GM21576 (cell line): ENCODE results near the gene MYH16.
A peak's percentile ranks its signal among the peaks of the same experiment; 100 is the strongest.
"Not testable (repeated sequence)": the region's sequence is repeated elsewhere in the genome, so short reads cannot be mapped to it uniquely, and the experiment has no call there.

Experiments used
- ATAC-seq: cut with Tn5 transposase; IDR thresholded peaks from one replicate; pipeline ENCODE4 v1.9.1; 2021; ENCODE audit warnings: mild to moderate bottlenecking, moderate library complexity; ENCODE audit not compliant: unreplicated experiment

MYH16 gene

DNA sequence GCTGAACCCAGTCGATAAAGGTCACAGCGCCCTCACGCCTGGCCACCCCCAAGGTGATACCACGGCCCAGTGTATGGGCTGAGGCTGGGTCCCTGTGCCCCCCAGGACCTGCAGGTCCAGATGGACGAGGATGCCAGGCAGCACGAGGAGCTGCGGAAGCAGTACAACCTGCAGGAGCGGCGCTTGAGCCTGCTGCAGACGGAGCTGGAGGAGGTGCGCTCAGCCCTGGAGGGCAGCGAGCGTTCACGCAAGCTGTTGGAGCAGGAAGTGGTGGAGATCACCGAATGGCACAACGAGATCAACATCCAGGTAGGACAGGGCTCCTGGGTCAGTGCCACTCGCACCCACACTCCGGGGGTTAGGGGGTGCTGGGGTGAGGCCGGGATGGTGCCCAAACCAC lies 28.9 kb downstream of the MYH16 start:
- ATAC-seq = no peak

DNA sequence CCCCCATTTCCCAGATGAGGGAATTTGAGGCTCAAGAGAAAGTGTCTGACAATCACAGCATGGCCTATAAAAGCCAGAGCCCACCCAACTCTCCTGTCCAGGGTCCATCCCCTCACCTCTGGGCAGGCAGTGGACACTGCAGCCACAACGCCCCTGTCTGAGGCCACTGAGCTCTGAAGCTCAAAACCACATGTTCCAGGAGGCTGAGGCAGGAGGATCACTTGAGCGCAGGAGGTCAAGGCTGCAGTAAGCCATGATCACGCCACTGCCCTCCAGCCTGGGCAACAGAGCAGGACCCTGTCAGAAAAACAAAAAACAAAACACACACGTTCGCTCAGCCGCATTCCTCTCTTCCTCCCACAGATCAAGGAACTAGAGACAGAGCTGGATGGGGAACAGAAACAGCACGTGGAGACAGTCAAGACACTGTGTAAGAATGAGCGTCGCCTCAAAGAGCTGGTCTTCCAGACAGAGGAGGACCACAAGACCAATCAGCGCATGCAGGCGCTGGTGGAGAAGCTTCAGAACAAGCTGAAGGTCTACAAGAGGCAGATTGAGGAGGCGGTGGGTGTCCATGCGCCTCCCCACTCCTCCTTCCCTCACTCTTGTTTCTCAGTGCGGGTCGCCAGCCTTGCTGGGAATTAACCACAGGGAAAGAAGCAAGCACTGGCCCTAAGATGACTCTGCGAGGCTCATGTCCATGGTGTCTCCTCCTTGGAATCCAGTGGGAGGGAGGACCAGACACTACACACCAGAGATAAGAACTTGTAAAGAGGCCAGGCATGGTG lies 33.0 kb downstream of the MYH16 start:
- no peak for ATAC-seq

DNA sequence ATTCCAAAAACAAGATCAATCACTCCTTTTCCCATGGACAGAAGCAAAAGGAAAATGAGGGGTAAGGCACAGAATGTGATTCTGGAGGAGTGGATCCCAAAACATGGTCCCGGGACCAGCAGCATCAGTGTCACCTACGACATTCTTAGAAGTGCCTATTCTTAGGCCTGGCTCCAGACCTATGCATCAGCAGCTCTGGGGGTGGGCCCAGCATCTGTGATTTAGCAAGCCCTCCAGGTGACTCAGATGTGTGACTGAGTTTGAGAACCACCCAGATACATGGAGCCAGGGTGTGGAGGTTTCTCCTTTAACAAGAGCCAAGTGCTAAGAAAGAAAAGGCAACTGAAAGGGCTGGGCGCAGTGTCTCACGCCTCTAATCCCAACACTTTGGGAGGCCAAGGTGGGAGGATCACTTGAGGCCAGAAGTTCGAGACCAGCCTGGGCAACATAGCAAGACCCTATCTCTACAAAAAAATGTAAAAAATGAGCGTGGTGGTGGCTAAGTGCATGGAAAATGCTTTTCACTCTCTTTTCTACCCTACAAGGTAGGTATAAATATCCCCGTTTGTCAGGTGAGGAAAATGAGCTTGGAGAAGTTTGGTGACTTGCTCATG lies 35.9 kb downstream of the MYH16 start:
- no peak for ATAC-seq

DNA sequence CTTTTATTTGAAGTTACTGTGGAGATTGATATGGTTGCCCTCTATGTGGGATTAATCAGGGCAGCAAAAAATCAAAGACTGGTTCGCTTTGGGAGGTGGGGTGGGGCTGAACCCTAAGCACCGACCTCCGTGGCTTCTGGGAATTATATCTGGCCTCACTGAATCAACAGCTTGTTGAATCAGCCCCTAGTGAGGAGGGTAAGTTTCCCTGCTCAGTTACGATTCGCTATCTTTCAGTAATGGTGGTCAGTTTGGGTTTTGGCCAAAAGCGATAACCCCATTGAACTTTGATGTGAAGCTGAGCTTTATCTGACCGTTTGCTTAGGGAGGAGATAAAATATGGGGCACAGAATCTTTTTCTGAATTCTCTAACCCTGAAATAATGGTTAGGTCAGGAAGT lies 36.5 kb downstream of the MYH16 start:
- ATAC-seq = no peak

DNA sequence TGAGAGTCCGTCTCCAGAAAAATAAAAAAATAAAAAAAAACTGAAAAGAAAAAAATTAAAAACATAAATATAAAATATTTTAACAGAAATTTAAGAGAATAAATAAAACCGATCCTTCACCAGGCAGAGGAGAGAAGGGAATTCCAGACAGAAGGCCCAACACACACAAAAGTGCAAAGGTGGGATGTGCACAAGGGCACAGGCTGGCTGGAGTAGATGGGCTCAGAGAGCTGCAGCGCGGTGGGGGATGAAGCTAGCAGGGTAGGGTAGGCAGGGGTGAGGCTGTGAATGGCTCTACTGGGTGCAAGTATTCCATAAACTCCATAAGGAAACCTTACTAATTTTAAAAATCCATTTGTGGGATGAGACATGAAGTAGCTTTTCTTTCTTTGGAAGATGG lies 37.4 kb downstream of the MYH16 start:
- no peak for ATAC-seq

DNA sequence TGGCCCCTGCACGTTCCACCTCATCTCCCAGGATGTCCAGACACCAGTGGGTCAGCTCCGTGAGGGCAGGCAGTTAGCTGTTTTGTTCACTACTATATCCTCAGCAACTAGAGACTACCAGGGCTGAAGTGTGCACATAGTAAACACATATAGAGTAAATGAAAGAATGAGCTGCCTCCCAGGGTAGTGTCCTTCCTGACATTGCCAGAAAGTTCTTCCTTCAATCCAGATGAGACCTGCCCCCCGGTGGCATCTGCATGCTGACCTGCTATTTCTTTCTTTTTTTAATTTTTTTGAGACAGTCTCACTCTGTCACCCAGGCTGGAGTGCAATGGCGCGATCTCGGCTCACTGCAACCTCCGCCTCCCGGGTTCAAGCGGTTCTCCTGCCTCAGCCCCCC lies 39.1 kb downstream of the MYH16 start:
- ATAC-seq = no peak

DNA sequence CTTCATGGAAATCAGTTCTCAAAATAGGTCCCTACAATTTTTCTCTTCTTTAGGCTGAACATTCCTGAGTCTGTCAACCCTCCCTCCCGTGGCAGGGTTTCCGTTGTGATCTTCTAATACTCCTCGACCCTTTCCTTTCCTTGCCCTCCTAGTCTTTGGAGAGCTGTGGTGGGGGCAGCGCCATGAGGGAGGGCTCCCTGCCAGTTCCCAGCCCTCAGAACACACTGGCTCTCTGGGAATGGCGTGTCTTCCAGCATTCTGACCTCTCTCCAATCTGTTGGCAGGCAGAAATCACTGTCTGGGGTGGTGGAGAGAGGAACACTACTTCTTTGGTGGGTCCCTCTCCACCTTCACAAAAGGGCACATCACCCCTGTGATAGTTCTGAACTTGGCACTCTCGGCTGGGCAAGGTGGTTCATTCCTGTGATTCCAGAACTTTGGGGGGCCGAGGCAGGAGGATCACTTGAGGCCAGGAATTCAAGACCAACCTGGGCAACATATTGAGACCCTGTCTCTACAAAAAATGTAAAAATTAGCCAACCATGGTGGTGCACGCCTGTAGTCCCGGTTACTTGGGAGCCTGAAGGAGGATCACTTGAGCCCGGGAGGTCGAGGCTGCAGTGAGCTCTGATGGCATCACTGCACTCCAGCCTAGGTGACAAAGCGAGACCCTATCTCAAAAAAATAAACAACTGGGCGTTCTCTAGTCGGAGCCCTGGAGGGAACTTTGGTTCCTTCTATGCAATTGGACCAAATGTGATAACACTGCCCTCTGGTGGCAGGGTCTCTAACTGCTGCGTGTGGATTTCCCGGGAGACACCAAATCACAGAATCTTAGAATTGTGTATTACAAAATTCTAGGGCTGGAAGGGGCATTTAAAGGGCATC lies 39.9 kb downstream of the MYH16 start:
- ATAC-seq = no peak

DNA sequence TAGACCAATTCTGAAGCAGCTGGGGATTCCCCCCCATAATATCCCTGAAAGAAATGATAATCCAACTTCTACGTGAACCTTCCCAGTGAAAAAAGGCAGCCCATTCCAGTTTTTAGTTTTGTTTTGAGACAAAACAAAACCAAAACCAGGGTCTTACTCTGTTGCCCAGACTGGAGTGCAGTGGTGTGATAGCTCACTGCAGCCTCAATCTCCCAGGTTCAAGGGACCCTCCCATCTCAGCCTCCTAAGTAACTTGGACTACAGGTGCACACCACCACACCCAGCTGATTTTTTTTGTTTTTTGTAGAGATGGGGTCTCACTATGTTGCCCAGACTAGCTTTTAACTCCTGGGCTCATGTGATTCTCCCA lies 40.5 kb downstream of the MYH16 start:
- ATAC-seq = no peak

DNA sequence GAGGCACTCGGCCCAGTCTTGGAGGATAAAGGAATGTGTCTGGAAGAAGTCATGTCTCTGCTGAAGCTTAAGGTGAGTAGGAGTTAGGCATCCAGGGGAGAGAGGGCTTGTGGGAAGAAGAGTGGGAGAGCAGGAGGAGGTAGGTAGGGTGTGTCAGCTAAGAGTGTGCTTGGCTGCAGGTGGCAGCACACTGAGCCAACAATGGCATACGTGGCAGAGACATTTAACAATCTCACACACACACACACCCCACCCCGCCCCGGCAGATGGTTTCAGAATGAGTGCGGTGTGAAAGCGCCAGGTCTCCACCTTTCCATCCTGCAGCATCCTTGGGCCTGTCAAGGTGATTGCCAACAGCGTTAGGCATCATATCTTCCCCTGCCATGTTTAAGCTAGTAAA lies 41.9 kb downstream of the MYH16 start:
- ATAC-seq = peak; percentile 60

DNA sequence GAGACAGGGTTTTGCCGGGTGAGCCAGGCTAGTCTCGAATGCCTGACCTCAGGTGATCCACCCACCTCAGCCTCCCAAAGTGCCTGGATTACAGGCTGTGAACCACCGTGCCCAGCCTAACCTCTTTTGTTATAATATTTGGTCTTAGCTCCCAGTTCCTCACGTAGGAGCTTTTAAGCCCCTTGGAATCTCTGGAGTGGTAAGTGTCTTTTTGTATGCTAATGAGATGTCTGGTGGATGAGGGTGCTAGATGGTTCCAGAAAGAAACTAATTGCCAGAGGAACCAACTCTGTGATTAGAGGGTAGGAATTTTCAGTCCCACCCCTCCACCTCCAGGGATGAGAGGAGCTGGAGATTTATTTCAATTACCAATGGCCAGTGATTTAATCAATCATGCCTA lies 47.7 kb downstream of the MYH16 start:
- ATAC-seq = no peak

DNA sequence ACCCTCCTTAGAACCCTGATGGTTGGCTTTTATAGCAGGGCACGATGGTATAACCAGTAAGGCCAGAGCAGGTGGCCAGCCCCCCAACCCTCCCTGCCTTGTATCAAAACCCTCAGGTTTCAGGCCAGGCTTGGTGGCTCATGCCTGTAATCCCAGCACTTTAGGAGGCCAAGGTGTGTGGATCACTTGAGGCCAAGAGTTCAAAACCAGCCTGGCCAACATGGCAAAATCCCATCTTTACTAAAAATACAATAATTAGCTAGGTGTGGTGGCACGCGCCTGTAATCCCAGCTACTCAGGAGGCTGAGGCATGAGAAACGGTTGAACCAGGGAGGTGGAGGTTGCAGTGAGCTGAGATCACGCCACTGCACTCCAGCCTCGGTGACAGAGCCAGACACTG lies 50.0 kb downstream of the MYH16 start:
- ATAC-seq = not testable (repeated sequence)

DNA sequence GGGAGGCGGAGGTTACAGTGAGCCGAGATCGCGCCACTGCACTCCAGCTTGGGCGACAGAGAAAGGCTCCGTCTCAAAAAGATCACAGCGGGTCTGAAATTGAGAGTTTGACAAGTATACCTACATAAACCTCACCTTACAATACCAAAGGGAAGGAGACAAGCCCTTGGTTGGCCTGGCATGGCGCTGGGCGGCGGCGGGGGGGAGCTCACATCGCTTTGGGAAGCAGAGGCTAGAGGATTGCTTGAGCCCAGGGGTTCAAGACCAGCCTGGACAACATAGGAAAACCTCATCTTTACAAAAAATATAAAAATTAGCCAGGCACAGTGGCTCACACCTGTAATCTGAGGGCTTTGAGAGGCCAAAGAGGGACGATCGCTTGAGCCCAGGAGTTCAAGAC lies 51.9 kb downstream of the MYH16 start:
- ATAC-seq = no peak

DNA sequence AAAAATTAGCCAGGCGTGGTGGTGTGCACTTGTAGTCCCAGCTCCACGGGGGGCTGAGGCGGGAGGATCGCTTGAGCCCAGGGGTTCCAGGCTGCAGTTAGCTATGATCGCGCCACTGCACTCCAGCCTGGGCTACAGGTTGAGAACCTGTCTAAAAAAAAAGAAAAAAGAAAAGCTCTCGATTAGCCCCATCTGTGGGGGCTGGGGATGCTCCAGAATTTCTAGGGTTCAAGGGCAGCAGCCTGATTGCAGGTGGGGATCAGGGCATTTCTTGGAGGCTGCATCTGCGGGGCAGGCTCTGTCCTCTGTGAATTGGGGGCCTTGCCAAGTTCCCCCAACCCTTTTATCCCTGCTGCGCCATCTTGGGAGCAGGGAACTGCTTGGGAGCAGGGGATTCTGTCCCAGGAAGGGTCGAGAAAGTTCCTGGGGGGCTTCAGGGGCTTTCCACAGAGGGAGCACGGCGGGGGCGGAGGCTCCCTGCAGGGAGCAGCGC lies 52.4 kb downstream of the MYH16 start:
- ATAC-seq = no peak

DNA sequence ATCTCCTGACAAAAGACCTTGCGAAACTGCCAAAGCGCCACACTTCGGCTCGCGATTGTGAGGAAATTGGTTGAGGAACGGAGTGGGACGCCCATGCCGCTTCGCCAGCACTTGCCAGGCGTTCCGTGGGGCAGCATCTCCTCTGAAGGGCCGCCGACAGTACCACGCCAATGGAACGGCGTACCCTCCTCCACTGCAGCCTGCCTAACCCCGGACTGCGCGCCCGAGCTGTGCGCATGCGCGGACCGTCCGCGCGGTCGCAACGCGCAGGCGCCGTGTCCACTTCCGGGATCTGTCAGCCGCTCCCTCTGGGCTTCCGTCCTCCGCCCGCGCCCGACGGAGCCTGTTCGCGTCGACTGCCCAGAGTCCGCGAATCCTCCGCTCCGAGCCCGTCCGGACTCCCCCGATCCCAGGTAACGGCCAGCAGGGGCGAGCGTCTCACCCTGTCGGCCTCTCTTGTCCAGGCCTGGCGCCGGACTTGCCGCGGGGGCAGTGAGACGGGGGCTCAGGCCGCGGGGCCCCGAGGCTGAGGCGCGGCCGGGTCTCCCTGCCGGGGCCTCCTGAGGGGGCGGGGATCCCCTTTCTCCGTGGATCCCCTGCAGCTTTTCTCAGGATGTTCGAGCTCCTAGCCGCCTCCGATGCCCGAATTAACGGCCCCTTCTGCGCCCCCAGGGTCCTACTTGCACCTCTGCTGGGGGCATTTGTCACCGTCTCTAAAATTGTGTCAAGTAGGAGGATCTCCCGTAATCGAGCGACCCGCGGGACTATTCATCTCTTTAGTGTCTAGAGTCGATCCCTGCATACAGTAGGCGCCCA lies 53.2 kb downstream of the MYH16 start, which contains the start of gene ARPC1A:
Gene ARPC1A (plus strand): TSS at position 307 of the 816 bp plus-strand sequence. CDS start 7,456 bp downstream, outside the sequence.
- peak; percentile 82 for ATAC-seq

DNA sequence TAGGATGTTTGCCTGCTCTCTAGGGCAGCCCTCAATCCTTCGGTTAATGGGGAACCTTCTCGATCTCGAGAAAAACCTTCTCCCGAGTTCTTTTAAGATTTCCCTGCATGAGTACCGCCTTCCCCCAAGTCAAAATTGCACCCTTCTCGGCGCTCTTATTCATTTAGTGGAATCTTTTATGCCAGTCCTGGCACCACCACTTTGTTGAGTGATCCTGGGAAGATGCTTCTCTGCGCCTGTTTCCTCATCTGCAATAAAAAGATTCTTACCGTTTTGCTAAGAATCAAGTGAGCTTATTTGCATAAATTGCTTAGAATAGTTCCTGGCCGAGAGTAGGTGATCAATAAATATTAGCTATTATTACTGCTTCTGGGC lies 53.8 kb downstream of the MYH16 start:
- ATAC-seq = no peak

DNA sequence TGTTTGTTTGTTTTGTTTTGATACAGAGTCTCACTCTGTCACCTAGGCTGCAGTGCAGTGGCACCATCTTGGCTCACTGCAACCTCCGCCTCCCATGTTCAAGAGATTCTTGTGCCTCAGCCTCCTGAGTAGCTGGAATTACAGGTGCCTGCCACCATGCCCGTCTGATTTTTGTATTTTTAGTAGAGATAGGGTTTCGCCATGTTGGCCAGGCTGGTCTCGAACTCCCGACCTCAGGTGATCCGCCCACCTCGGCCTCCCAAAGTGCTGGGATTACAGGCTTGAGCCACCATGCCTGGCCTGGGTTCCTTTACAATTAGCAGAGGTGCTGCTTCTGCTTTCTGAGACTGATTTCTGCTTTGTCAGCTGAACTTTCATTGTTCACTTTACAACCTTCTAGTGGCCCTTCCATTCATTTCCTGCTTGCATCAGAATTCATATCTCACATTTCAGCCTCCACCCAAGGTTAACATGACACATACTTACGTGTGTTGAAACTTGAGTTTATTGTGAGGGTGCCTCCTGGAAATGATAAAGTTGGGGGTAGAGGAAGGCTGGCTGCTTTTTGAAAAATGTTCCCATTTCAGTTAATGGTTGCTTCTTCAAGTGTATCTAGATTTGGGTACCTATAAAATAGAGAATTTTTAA lies 57.8 kb downstream of the MYH16 start:
- not testable (repeated sequence) for ATAC-seq

DNA sequence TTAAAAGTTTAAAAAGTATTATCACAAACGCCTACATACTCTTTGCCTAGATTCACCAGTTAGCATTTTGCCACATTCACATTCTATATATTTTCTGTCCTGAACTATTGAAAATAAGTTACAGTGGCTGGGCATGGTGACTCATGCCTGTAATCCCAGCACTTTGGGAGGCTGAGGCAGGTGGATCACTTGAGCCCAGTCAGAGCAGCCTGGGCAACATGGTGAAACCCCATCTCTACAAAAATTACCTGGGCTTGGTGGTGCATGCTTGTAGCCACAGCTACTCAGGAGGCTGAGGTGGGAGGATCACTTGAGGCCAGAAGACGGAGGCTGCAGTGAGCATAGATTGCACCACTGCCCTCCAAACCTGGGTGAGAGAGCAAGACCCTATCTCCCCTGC lies 58.4 kb downstream of the MYH16 start:
- ATAC-seq = no peak

DNA sequence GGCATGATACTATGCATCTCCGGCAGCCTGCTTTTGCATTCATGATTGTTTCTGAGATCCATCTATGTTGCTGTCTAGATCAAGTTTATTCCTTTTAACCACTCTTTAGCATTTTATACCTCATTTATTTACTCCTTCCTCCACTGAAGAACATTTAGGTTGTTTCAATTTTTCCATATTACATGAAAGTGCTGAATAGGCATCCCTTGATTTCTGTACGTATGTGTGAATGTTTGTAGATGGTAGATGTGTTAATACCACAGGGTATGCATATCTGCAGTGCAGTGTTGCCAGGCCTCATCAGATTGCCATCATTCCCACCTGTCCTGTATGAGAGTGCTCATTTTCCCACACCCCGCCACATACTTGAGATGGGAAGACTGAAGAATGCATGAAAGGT lies 67.0 kb downstream of the MYH16 start:
- no peak for ATAC-seq

DNA sequence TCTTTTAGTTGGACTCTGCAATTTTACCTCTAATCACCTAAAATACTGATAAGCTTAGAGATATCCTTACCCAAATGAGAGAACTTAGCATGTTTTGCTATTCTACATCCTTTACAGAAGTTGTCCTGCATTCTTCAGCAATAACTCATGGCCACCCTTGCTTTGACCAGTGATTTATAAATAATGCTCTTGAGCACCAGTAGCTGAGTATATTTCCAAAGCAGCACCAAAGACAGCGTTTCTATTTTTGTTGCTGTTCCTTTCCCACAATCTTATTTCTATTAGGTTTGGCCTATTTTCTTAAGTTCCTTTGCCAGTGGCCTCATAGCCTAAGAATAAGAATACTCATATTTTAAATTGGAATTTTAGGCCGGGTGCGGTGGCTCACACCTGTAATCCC lies 68.0 kb downstream of the MYH16 start:
- ATAC-seq = no peak

DNA sequence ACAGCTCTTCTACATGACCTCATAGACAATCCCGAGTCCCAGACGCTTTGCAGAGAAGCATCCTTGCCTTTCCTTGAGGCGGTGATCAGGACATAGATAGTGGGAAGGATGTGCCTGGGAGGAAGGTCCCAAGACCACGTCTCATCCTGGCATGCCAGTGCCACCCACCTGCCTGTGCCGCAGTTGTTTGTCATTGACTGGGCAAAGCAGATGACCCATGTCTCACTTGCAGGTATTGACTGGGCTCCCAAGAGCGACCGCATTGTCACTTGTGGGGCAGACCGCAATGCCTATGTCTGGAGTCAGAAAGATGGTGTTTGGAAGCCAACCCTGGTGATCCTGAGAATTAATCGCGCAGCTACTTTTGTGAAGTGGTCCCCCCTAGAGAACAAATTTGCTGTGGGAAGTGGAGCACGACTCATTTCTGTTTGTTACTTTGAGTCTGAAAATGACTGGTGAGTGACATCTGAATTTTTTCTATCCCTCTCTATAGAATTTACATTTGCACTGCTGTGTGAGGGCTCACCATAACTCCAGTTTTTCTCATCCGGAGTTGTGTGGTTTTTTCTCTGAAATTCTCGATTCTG lies 71.5 kb downstream of the MYH16 start:
- ATAC-seq = no peak
